ENCODE results near the gene JAK1. TPM values are rescaled to one million over a fixed set of nuclear protein-coding genes. Genes with fewer than 3 reads are reported as not detected.
"Not testable (repeated sequence)": the region's sequence is repeated elsewhere in the genome, so short reads cannot be mapped to it uniquely, and the experiment has no call there.

JAK1 gene
- total and polyA plus RNA-seq, 10 of the 15 experiments (the other 5 are each of a cell fraction or from before 2014, with no cell fraction given), result 9.6 to 45.5 (median 35.7) TPM

DNA sequence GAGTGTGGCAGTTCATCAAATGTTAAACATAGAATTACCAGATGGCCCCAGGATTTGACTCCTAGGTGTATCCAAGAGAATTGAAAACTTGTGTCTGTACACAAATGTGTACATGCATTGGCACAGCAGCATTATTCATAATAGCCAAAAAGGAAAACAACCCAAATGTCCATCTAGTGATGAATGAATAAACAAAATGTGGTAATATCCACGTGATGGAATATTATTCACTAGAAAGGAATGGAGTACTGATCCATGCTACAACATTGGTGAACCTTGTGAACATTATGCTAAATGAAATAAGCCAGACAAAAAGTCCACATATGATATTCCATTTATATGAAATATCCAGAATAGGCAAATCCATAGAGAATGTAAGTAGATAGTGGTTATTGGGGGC, 143.7 kb downstream of the JAK1 start:
- Histone ChIP-seq H3K27me3 (replicated peaks in 1 of 2; ENCODE audit: control insufficient read depth in 2 of 2, insufficient read depth in 2 of 2, low read length in 1 of 2) (no peaks in the 10 kb centered on the region), H3K4me2 (ENCODE audit: control insufficient read depth, insufficient read depth) (no peak overlapping the region), H3K4me1 (ENCODE audit: control insufficient read depth, insufficient read depth, low read length) (no peaks in the 10 kb centered on the region), H3K36me3 (ENCODE audit: control insufficient read depth in 2 of 2, insufficient read depth in 2 of 2, low read length in 1 of 2) (no peaks in the 10 kb centered on the region), H3K4me3 (no peak overlapping the region), H2AFZ (ENCODE audit: control insufficient read depth, low read depth, low read length) (no peak overlapping the region), H3K79me2 (ENCODE audit: control insufficient read depth, insufficient read depth, low read length) (no peaks in the 10 kb centered on the region), H3K27ac (ENCODE audit: control insufficient read depth, insufficient read depth) (no peak overlapping the region), H4K20me1 (ENCODE audit: control insufficient read depth, insufficient read depth) (no peaks in the 10 kb centered on the region), H3K9ac (ENCODE audit: control insufficient read depth, insufficient read depth, low read length) (no peak overlapping the region), H3K9me3 (replicated peaks; ENCODE audit: control insufficient read depth, insufficient read depth, low read length) (no peaks in the 10 kb centered on the region)
- SMC1A ChIA-PET (ENCODE audit: uncharacterized antibody, unreplicated experiment), result interaction anchor here (0.7 to 1.1 kb wide), 3 partner anchors 12 to 554 kb away, joined by 3 to 5 read pairs (median 3); no protein-coding TSS in a partner anchor
- CTCF ChIA-PET, result interaction anchor here (0.8 to 3.9 kb wide), 11 partner anchors 13 to 865 kb away, joined by 3 to 20 read pairs (median 4); no protein-coding TSS in a partner anchor
- DNase-seq (ENCODE audit: low read depth, low spot score) (no peak), FAIRE-seq (no peak), ATAC-seq (no peak)
- in situ Hi-C loops (cut with MboI), result loop anchor here (5.0 kb wide), 1 partner anchor 555 kb away; no protein-coding TSS in a partner anchor
- TF ChIP-seq ESRRA (IDR thresholded peaks at IDR 0.05; ENCODE audit: low read length) (no peak), SRF (IDR thresholded peaks at IDR 0.05; ENCODE audit: low read depth in 2 of 2, low read length in 2 of 2) (no peak), GABPA (IDR thresholded peaks at IDR 0.05; ENCODE audit: low read depth) (no peak), SMAD1 (IDR thresholded peaks at IDR 0.05; ENCODE audit: low read depth, partially characterized antibody) (no peak), ZSCAN29 (IDR thresholded peaks at IDR 0.05) (no peak), ZNF384 (IDR thresholded peaks at IDR 0.05; ENCODE audit: borderline replicate concordance, low read depth, low read length) (no peak), CHD4 (IDR thresholded peaks at IDR 0.05) (no peak), SMAD5 (IDR thresholded peaks at IDR 0.05; ENCODE audit: low read depth) (no peak), TCF7 (IDR thresholded peaks at IDR 0.05; ENCODE audit: borderline replicate concordance) (no peak), RAD51 (IDR thresholded peaks at IDR 0.05) (no peak), KLF5 (IDR thresholded peaks at IDR 0.05; ENCODE audit: partially characterized antibody) (no peak), CHD1 (IDR thresholded peaks at IDR 0.05; ENCODE audit: low read depth, low read length) (no peak), ZNF24 (IDR thresholded peaks at IDR 0.05) (no peak), SUPT20H (IDR thresholded peaks at IDR 0.05; ENCODE audit: borderline replicate concordance, control insufficient read depth, low read depth, low read length) (no peak), SPI1 (IDR thresholded peaks at IDR 0.05; ENCODE audit: borderline replicate concordance, insufficient read depth, low read depth, low read length) (no peak), STAT1 (conservative IDR thresholded peaks at IDR 0.05) (no peak), TCF3 (IDR thresholded peaks at IDR 0.05; ENCODE audit: borderline replicate concordance, insufficient read depth, low read depth, low read length) (no peak), IKZF1 (conservative IDR thresholded peaks at IDR 0.05) (no peak), TCF12 (IDR thresholded peaks at IDR 0.05; ENCODE audit: low read depth, low read length) (no peak)
- TF ChIP-seq, protein P1, sequence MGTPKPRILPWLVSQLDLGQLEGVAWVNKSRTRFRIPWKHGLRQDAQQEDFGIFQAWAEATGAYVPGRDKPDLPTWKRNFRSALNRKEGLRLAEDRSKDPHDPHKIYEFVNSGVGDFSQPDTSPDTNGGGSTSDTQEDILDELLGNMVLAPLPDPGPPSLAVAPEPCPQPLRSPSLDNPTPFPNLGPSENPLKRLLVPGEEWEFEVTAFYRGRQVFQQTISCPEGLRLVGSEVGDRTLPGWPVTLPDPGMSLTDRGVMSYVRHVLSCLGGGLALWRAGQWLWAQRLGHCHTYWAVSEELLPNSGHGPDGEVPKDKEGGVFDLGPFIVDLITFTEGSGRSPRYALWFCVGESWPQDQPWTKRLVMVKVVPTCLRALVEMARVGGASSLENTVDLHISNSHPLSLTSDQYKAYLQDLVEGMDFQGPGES (IDR thresholded peaks at IDR 0.05), result no peak
- intact Hi-C loops (cut with micrococcal nuclease; ENCODE audit: unreplicated experiment), result no loop called here
- POLR2A ChIA-PET, result no interaction called here
- RAD21 ChIA-PET (ENCODE audit: unreplicated experiment), result no interaction called here
- 0% methylated on average over 1 of the region's 1 CpG for WGBS (ENCODE audit: insufficient coverage, insufficient replicate concordance, low lambda C conversion rate, missing lambda C conversion rate)
- BruUV-seq (replicated peaks), result no TSS peak

DNA sequence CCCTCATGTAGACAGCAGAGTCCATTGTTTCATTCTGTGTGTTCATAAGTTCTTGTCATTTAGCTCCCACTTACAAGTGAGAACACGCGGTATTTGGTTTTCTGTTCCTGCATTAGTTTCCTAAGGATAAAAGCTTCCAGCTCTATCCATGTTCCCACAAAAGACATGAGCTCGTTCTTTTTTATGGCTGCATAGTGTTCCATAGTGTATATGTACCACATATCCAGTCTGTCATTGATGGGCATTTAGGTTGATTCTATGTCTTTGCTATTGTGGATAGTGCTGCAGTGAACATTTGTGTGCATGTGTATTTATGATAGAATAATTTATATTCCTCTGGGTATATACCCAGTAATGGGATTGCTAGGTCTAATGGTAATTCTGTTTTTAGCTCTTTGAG, 145.8 kb downstream of the JAK1 start:
- H3K9ac ChIP-seq (ENCODE audit: control insufficient read depth, insufficient read depth, low read length); H3K4me3 ChIP-seq; RAD21 ChIA-PET (ENCODE audit: unreplicated experiment); intact Hi-C loops (cut with micrococcal nuclease; ENCODE audit: unreplicated experiment); POLR2A ChIA-PET; H3K27ac ChIP-seq (ENCODE audit: control insufficient read depth, insufficient read depth); H4K20me1 ChIP-seq (ENCODE audit: control insufficient read depth, insufficient read depth); H2AFZ ChIP-seq (ENCODE audit: control insufficient read depth, low read depth, low read length); H3K4me1 ChIP-seq (ENCODE audit: control insufficient read depth, insufficient read depth, low read length); H3K36me3 ChIP-seq (ENCODE audit: control insufficient read depth in 2 of 2, insufficient read depth in 2 of 2, low read length in 1 of 2); H3K4me2 ChIP-seq (ENCODE audit: control insufficient read depth, insufficient read depth); BruUV-seq (replicated peaks); DNase-seq (ENCODE audit: low read depth, low spot score); H3K79me2 ChIP-seq (ENCODE audit: control insufficient read depth, insufficient read depth, low read length); FAIRE-seq; H3K9me3 ChIP-seq (replicated peaks; ENCODE audit: control insufficient read depth, insufficient read depth, low read length); H3K27me3 ChIP-seq (replicated peaks in 1 of 2; ENCODE audit: control insufficient read depth in 2 of 2, insufficient read depth in 2 of 2, low read length in 1 of 2); ATAC-seq: not testable (repeated sequence)
- 2% methylated on average over 3 of the region's 3 CpGs for WGBS (ENCODE audit: insufficient coverage, insufficient replicate concordance, low lambda C conversion rate, missing lambda C conversion rate)
- ChIA-PET SMC1A (ENCODE audit: uncharacterized antibody, unreplicated experiment) (interaction anchor here (1.0 kb wide), 1 partner anchor 13 kb away, joined by 3 read pairs; no protein-coding TSS in a partner anchor), CTCF (interaction anchor here (1.7 kb wide), 1 partner anchor 551 kb away, joined by 4 read pairs; no protein-coding TSS in a partner anchor)
- in situ Hi-C loops (cut with MboI), result loop anchor here (5.0 kb wide), 1 partner anchor 553 kb away; no protein-coding TSS in a partner anchor
